NCI-H226 (cell line): ENCODE results near the gene C1orf53.
"Not testable (repeated sequence)": the region's sequence is repeated elsewhere in the genome, so short reads cannot be mapped to it uniquely, and the experiment has no call there.

Experiments
- DNase-seq: peaks from one replicate; pipeline ENCODE4 v3.0.0-alpha.2; 2015

The C1orf53 gene

DNA sequence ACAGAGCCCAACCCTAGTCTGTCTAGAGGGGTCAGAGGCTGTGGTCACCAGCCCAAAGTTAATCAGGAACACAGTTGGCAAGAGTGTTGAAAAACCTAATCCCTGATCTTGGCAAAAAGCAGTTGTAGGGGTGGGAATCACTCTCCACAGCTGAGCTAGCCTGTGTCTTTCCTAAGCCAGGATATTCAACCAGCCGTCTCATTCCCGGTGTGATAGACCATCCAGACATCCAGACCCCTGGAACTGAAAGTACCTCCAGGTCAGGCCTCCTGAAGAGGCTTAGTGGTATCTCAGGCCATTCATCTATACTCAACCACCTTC is 19.6 kb downstream of the C1orf53 start:
- DNase-seq, result no peak

DNA sequence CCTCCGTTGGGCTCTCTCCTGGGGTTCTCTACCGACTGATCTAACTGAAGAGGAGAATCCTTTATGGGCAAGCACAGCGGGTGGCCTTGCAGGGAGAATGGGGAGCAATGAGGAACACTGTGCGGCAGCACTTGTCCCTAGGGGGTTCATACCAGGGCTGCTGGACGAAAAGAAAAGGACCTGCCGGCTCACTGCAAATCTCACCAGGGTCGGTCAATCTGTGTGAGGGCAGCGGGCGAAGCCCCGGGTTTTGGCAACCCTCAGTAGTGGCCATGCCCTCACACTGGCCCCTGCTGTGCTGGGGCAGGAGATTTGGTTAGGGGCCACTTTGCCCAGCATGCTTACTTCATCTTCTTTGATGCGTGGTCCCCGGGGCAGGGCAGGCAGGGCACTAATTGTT is 20.6 kb downstream of the C1orf53 start:
- DNase-seq, result no peak

- DNase-seq, result peak; percentile 16
Observed at GRCh38 chr1:197924516-197925123, 22.2 kb downstream of the C1orf53 start.

DNA sequence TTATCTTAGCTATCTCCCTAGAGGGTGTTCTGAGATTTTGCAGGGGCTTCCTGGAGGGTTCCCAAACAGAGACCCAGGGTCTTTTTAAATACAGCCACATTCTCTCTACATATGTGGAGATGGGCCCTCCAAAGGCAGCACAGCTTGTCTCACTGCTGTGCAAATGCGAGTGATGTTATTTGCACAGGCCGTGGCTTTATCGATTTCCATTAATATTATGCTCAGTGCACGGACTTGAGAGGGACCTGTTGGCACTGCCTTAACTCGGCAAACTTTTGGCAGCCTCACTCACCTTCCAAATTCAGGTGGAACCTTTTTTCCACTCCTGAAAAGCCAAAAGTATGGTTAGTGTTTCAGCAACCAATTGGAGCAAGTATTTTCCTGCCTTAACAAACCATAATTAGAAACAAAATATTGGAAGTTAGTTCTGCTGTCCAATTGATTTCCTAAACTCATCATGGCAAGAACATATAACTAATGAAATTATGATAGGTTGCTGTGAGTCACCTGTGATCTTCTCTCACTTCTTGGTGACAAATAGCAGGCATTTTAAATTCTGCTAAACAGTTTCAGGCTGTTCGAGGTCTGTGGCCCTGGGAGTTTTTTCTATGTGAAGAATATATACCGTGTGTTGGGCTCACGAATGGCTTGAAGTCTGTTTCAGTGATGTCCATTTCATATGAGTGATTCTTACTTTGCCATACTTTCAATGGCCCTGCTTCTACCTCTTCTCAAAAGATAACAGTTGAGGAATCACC is 25.7 kb downstream of the C1orf53 start:
- DNase-seq, result no peak

DNA sequence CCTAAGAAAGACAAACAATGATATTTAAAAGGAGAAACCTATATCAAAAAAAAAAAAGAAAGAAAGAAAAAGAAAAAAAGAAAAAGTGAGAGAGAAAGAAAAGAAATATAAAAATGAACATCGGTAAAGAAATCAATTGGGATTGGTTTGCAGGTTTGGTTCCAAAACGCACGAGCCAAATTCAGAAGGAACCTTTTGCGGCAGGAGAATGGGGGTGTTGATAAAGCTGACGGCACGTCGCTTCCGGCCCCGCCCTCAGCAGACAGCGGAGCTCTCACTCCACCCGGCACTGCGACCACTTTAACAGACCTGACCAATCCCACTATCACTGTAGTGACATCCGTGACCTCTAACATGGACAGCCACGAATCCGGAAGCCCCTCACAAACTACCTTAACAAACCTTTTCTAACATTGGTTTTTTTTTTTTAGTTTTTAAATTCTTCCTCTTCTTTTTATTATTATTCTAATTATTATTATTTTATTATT is 26.5 kb downstream of the C1orf53 start:
- DNase-seq, result no peak

- no peak for DNase-seq
Observed at GRCh38 chr1:197933016-197933415, 30.6 kb downstream of the C1orf53 start.

GRCh38 chr1:197933647-197934046 is 31.2 kb downstream of the C1orf53 start:
- DNase-seq, result no peak

GRCh38 chr1:197937381-197937780 is 35.0 kb downstream of the C1orf53 start:
- no peak for DNase-seq

DNA sequence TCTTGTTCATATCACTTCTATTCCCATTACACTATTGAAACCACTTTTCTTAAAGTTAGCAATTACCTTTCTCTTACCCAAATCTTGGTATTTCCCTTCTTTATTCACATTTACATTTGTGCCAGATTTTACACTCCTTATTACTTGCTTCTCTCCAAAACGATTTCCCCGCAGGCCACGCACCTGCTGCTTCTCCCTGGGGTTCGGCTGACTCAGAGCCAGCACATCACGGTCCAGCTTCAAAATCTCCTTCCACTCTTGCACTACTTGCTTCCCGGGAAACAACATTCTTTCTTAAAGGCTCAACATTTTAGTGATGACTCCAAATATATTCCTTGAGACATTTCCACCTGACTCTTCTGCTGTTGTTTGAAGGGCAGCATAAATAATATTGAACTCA is 35.5 kb downstream of the C1orf53 start:
- no peak for DNase-seq

- peak; percentile 60 for DNase-seq
Observed at GRCh38 chr1:197939159-197939980, 36.9 kb downstream of the C1orf53 start.

DNA sequence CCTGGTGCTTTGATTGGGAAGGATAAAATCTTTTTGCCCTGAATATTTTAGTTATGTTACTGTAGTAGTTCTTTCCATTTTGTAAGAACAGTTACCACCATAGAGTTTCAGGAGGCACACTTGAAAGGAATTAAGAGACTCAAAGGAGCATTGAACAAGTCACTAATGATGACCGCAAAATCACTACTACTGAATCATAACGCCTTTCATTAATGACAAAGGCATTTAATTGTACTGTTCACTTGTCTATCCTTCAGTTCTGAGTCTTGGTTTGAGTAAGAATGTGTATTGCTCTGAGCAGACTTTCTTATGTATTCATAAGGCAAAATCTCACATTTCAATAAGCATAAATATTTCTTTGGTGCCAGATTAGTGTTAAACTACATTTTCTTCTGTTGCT is 39.6 kb downstream of the C1orf53 start:
- DNase-seq, result no peak

- DNase-seq, result no peak
Observed at GRCh38 chr1:197944485-197944884, 42.1 kb downstream of the C1orf53 start.

DNA sequence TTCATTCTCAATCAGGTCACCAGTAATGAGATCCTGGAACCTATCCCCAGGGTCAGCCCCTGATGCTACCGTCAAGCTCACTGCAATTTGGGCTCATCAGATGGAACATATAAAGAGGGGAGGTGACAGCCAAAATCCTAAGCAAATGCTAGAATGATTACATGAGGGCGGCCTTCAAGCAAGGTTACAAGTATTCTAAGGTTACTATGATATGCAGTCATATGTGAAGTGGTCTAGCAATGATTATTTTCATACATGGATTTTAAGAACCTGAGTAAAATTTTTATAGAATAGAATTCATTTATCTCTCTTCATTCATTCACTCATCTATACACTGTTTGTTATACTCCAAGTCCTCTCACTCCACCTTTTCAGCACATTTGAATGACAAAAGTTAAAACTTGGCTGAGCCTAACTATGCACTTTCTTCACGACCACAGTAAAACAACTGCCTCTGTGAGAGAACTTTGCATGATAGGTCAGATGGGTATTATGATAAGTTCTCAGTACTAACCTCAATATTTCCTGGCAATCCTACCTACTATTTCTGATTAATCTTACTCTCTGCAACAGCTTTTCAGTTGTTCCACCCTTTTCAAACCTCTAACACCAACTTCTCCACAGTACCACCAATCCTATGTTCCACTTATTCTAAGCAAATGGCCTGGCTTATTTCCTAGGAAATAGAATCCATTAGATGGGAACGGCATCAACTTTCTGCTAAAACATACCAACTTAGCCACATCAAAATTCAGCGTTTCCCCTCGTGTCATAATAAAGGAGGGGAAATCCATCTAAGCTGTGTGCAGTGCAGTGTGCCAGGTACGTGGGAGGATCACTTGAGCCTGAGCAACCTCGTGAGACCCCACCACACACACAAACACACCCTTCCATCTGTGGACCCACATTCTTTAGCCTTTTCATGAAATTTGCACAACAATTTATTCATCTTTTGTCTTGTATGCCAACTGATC is 46.8 kb downstream of the C1orf53 start:
- no peak for DNase-seq

- no peak for DNase-seq
Observed at GRCh38 chr1:197951089-197951488, 48.7 kb downstream of the C1orf53 start.

GRCh38 chr1:197951617-197952175 is 49.3 kb downstream of the C1orf53 start:
- DNase-seq, result no peak

- DNase-seq, result not testable (repeated sequence)
Observed at GRCh38 chr1:197953472-197953871, 51.0 kb downstream of the C1orf53 start.

DNA sequence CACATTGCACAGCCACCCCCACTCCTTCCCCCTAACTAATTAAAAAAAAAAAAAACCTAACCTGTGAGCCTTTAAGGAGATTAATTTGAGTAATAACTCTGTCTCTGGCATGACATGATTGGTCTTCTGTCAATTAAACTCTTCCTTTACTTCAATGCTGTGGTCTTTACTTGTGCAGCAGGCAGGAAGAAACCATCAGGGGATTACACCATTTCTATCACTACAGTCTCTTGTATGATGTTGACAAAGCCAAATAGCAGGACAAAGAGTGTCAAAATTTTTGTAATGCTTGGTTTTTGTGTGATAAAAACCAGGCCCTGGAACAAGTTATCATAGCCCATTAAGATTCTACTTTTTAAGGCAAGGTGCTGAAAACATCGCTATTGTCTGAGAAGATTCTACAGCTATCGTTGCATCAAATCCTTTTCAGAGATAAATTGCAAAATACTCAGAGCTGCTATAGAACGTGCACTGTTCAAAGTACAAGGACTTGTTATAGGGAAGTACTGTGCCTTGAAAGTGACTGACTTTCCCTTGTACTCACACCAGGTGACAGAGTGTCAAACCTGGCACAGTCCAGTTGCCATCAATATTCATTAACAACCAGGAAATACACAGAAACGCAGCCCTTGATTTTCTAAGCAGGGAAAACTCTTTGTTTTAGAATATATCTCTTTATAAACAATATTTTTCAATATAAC is 52.4 kb downstream of the C1orf53 start:
- DNase-seq, result no peak

DNA sequence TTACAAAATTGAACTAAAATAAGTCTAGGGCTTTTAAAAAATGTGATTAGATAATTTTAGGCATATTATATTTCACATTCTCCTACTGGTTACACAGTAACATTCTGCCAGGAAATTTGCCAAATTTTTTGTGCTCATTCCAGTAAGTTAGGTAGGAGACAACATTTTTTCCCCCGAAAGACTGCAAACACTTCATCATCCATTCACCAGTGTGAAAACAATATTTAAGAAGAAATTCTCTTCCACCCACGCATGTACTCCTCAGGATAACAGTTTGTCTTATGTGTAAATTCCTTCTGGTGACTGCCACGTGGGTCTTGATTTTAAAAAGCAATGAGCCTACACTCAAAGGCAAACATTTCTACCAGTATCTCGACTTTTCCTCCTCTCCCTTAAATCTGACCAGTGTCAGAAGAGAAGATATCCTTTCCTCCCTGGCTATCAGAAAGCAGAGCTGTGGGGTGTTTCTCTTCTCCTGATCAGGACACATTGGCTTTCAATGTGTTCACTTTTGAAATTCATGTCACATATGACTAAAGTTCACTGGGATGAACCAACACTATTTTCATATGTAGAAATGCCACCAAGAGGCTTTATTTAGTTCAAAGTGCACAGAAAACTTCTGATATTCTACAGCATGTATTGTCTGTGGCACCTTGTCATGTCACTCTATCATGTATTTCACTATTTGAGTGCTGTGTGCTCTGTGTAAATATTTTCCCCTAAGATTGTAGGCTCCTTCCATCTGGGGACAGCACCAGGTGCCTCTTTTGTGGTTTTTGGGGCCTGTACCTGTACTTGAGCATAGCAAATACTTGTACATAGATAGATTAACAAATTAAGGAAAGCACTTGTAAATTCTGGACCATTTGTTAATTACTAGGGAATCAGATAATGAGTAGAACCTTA is 53.3 kb downstream of the C1orf53 start:
- peak; percentile 60 for DNase-seq
